NCI-H1436 treated with DMSO at 0.1 percent for 48 hours (cell line): Measurements from ENCODE around the gene TMEM40.
A peak's percentile ranks its signal among the peaks of the same experiment; 100 is the strongest.
"Not testable (repeated sequence)": the region's sequence is repeated elsewhere in the genome, so short reads cannot be mapped to it uniquely, and the experiment has no call there.

ENCODE experiments used
- DNase-seq: peaks from one replicate; lab custom pipeline; 2025; lab: John Stamatoyannopoulos, UW

The TMEM40 gene

GRCh38 chr3:12750658-12751071 is 8.4 kb downstream of the TMEM40 start:
- no peak for DNase-seq

- DNase-seq, result no peak
These were observed 8.8 kb downstream of the TMEM40 start for GRCh38 chr3:12750223-12750622.

- no peak for DNase-seq
These were observed 10.6 kb downstream of the TMEM40 start for GRCh38 chr3:12748477-12748876.

GRCh38 chr3:12746419-12746818 is 12.6 kb downstream of the TMEM40 start:
- no peak for DNase-seq

- no peak for DNase-seq
These were observed 14.7 kb downstream of the TMEM40 start for GRCh38 chr3:12744326-12744725.

GRCh38 chr3:12743583-12743982 is 15.5 kb downstream of the TMEM40 start:
- DNase-seq, result no peak

- DNase-seq, result no peak
These were observed 16.5 kb downstream of the TMEM40 start for GRCh38 chr3:12742330-12743107.

- no peak for DNase-seq
These were observed 17.9 kb downstream of the TMEM40 start for GRCh38 chr3:12741209-12741608.

GRCh38 chr3:12737833-12738232 is 21.2 kb downstream of the TMEM40 start:
- DNase-seq, result no peak

- no peak for DNase-seq
These were observed 21.7 kb downstream of the TMEM40 start for GRCh38 chr3:12737319-12737718.

GRCh38 chr3:12734960-12735359 is 24.1 kb downstream of the TMEM40 start:
- no peak for DNase-seq

GRCh38 chr3:12733566-12733965 is 25.5 kb downstream of the TMEM40 start:
- no peak for DNase-seq

GRCh38 chr3:12730506-12731242 is 28.4 kb downstream of the TMEM40 start:
- no peak for DNase-seq

- no peak for DNase-seq
These were observed 29.9 kb downstream of the TMEM40 start for GRCh38 chr3:12729051-12729651.

- no peak for DNase-seq
These were observed 31.1 kb downstream of the TMEM40 start for GRCh38 chr3:12727937-12728336.

- DNase-seq, result no peak
These were observed 31.6 kb downstream of the TMEM40 start for GRCh38 chr3:12727481-12727880.

GRCh38 chr3:12725436-12725835 is 33.6 kb downstream of the TMEM40 start:
- no peak for DNase-seq

GRCh38 chr3:12724794-12725193 is 34.3 kb downstream of the TMEM40 start:
- DNase-seq, result no peak

- DNase-seq, result not testable (repeated sequence)
These were observed 35.7 kb downstream of the TMEM40 start for GRCh38 chr3:12723362-12723761.

- no peak for DNase-seq
These were observed 36.8 kb downstream of the TMEM40 start for GRCh38 chr3:12722226-12722625.

GRCh38 chr3:12719984-12720898 is 38.8 kb downstream of the TMEM40 start:
- DNase-seq, result peak; percentile 9

GRCh38 chr3:12719541-12719940 is 39.5 kb downstream of the TMEM40 start:
- no peak for DNase-seq
